ENCODE data around the gene FCER1G.

FCER1G gene

DNA sequence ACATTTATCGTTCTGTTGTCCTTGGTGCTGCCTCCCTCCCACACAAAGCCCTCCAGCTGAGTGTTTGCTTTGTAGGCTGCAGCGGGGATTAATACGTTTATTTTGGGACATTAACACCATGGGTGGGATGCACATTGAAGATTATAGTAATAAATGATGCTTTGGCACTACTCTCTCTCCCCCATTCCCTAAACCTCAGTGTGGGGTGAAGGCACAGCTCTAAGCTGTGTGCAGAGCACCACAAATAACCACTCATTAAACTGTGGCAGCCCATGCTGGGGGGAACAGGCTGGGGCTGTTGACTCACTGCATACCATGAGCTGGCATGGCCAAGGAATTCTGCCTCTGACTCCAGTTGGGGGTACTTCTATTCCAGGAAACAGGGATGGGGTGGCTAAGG is 51.1 kb downstream of the FCER1G start:
- DNase-seq (ENCODE audit: low read depth) = peak; percentile 9

DNA sequence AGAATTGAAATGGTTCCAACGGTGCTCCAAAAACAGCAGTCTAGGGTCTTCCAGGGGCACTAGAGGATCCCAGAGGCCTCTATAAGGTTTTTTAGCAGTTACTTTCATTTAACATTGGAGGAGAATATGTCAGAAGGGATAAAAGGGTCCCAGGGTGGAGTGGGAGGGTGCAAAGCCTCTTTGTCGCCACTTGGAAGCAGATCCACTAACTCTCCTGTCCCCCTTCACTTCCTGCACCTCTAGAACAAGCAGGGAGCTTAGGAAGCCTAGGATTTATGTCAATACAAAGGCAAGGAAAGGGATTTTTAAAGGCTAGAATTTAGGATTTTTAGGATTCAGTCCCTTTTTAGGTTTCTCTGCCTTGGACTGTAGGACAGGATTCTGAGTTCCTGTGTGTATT is 51.7 kb downstream of the FCER1G start:
- no peak for DNase-seq (ENCODE audit: low read depth)

DNA sequence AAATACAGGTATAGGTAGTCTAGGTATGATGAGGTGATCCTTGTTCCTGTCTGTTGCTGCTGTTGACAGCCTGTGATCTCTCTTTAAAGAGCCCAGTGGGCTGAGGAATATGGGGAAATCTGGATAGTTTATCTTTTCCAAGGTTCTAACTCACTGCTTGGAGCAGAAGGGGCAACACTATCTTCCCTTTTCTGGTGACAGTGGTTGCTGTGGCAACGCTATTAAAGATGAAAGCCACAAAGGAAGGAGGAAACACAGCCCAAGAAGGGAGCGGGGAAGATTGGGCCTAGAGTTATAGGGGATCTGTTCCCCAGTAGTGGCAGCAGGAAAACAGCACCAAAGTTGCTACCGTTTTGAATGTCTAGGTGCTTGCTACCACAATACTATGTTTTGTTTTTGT is 52.2 kb downstream of the FCER1G start:
- DNase-seq (ENCODE audit: low read depth) = no peak

Data from HS-27A (cell line).